Glutamatergic neuron (in vitro differentiated cells): ENCODE data around the gene MSH3. TPM values are rescaled to one million over a fixed set of nuclear protein-coding genes. Genes with fewer than 3 reads are reported as not detected.

Experiments used
- DNase-seq: peaks from one replicate; pipeline ENCODE4 v3.0.0; 2022
- H3K27ac Mint-ChIP-seq: one replicate; pipeline ENCODE4 v1.8.0; 2020; ENCODE audit warnings: mild to moderate bottlenecking, mixed read lengths, inconsistent platforms; ENCODE audit not compliant: unreplicated experiment
- H3K27me3 Mint-ChIP-seq: one replicate; pipeline ENCODE4 v1.8.0; 2020; ENCODE audit warnings: mild to moderate bottlenecking, moderate library complexity, mixed read lengths, inconsistent platforms; ENCODE audit not compliant: unreplicated experiment
- H3K36me3 Mint-ChIP-seq: one replicate; pipeline ENCODE4 v1.8.0; 2020; ENCODE audit warnings: mild to moderate bottlenecking, mixed read lengths, inconsistent platforms; ENCODE audit not compliant: unreplicated experiment
- H3K4me1 Mint-ChIP-seq: one replicate; pipeline ENCODE4 v1.8.0; 2020; ENCODE audit warnings: mild to moderate bottlenecking, low read depth, mixed read lengths, inconsistent platforms; ENCODE audit not compliant: unreplicated experiment
- H3K4me3 Mint-ChIP-seq: one replicate; pipeline ENCODE4 v1.8.0; 2020; ENCODE audit warnings: mild to moderate bottlenecking, mixed read lengths, inconsistent platforms; ENCODE audit not compliant: unreplicated experiment
- H3K9me3 Mint-ChIP-seq: one replicate; pipeline ENCODE4 v1.8.0; 2020; ENCODE audit warnings: mild to moderate bottlenecking, moderate library complexity, mixed read lengths, inconsistent platforms; ENCODE audit not compliant: unreplicated experiment
- CTCF ChIP-seq: fragments of 200-600 bp; sonication (generic); IDR thresholded peaks from one replicate; pipeline ENCODE4 v1.5.0; 2021; ENCODE audit not compliant: partially characterized antibody, unreplicated experiment
- total RNA-seq: library from RNA; stranded (reverse); fragmentation: NEBNext Ultra II Directional; extraction: Animal tissue kit (Norgen Biotek cat#: 25700); gene quantifications from one replicate; pipeline ENCODE4 v1.2.1, GENCODE V29; 2021; ENCODE audit not compliant: unreplicated experiment

Gene MSH3
- total RNA-seq, 1 donor from 2014 or later: 14.4 TPM

DNA sequence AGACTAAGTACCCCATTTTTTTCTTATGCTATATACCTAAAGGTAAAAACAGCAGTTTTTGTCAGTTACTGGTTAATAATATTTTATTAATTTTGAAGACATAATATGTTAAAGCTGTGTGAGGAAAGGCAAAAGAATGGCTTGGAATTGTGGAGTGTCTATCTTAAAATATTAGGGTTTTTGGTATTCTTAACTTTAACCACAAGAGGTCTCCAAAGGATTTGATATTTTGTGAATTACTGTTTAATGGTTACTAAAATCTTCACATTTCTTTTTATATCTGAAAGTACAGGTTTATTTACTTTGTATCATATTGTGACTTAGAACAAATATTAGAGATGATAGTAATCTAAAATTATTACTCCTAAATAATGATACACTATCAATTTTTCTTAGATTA lies 32.3 kb downstream of the MSH3 start:
- no peak overlapping the region for H3K4me3 Mint-ChIP-seq
- DNase-seq: no peak
- H3K4me1 Mint-ChIP-seq: peaks cover 1% of the 10 kb centered on the region
- H3K27me3 Mint-ChIP-seq: no peaks in the 10 kb centered on the region
- peak; percentile 58 for TF ChIP-seq CTCF
- H3K9me3 Mint-ChIP-seq: no peaks in the 10 kb centered on the region
- H3K36me3 Mint-ChIP-seq: no peaks in the 10 kb centered on the region
- H3K27ac Mint-ChIP-seq: no peak overlapping the region

DNA sequence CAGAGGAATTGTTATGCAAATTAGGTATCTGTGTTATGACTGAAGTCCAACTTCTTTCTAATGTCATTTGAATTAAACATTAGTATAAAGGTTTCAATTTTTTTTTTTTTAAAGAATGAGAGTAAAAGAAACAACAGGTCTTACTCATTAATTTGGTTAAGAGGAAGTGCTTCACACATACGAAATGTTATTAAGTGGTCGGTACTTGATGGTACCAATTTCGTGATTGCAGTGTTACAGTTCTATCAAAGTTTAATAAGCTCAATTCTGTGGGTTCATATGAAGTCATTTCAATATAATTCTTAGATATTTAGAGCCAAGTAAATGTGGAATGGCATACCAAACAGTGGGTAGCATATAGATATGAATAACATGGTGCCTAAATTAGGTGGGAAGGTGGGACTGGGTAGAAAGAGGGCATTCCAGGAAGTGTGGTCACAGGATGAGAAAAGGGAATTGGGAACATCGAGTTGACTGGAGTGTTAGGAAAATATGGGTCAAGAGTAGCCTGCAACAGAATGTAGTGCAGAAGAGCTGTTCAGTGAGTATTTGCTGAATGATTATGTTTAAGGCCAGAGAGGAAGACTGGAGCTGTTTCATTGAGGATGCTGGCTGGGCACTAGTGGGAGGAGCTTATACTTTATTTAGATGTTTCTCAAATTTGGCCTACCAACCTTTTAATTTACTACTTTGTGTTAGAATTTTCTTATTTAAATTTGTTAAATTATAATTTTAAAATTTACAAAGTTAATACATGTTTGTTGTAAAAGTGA lies 34.4 kb downstream of the MSH3 start:
- Mint-ChIP-seq H3K4me3 (no peak overlapping the region), H3K36me3 (no peaks in the 10 kb centered on the region), H3K4me1 (peaks cover 1% of the 10 kb centered on the region), H3K27ac (no peak overlapping the region), H3K27me3 (no peaks in the 10 kb centered on the region), H3K9me3 (no peaks in the 10 kb centered on the region)
- DNase-seq: no peak
- TF ChIP-seq CTCF: no peak

DNA sequence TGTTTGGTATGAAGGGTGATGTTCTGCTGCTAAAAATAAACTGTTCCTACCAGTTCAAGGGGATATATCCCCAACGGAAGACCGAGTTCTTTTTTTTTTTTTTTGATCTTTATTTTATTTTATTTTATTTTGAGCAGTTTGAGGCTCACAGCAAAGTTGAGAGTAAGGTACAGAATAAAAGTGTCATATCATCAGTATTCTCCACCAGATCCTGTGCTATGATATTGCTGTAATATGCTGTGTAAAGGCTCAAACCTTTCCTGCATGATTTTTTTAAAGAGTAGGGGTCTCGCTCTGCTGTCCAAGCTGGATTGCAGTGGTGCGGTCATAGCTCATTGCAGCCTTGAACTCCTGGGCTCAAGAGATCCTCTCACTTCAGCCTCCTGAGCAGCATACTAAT lies 35.2 kb downstream of the MSH3 start:
- no peak for TF ChIP-seq CTCF
- Mint-ChIP-seq H3K4me1 (peaks cover 1% of the 10 kb centered on the region), H3K4me3 (no peak overlapping the region), H3K27me3 (no peaks in the 10 kb centered on the region), H3K9me3 (no peaks in the 10 kb centered on the region), H3K27ac (no peak overlapping the region), H3K36me3 (no peaks in the 10 kb centered on the region)
- DNase-seq: no peak

DNA sequence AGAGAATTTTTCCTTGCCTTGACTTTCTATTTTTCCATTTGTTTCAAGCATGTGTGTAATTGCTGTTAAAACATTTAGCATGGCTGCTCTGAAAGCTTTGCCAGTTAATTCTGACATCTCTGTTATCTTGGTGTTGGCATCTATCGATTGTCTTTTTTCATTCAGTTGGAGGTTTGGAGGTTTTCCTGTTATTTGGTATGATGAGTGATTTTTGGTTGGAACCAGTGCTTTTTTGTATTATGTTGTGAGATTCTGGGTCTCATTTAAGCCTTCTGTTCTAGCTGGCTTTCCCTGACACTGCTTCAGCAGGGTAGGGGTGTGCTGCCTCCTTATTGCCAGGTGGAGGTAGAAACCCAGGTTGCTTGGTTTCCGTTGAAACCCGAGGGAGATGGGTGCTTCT lies 41.2 kb downstream of the MSH3 start:
- DNase-seq: no peak

More for the DNA sequence above, 41.2 kb downstream of the MSH3 start:
- no peaks in the 10 kb centered on the region for H3K36me3 Mint-ChIP-seq
- H3K27me3 Mint-ChIP-seq: no peaks in the 10 kb centered on the region
- no peak overlapping the region for H3K4me3 Mint-ChIP-seq
- no peaks in the 10 kb centered on the region for H3K4me1 Mint-ChIP-seq
- H3K9me3 Mint-ChIP-seq: no peaks in the 10 kb centered on the region
- no peak overlapping the region for H3K27ac Mint-ChIP-seq
- no peak for TF ChIP-seq CTCF
